ENCODE results near the gene SOHLH1.

Gene SOHLH1

GRCh38 chr9:135718616-135719015 is 19.3 kb upstream of the SOHLH1 start:
- H2BK120ac ChIP-seq (ENCODE audit: insufficient read depth, low read length, poor library complexity): no peak overlapping the region
- WGBS (ENCODE audit: extremely low coverage, insufficient coverage, insufficient read length): no CpG with 5 or more reads among the region's 15 CpGs
- H3K18ac ChIP-seq (ENCODE audit: low read length): no peak overlapping the region
- no peak overlapping the region for H3K14ac ChIP-seq (ENCODE audit: low read length)
- no peak overlapping the region for H3K23ac ChIP-seq (ENCODE audit: low read length)
- no peak overlapping the region for H4K12ac ChIP-seq (ENCODE audit: low read depth, low read length)
- H3K36me3 ChIP-seq (ENCODE audit: control insufficient read depth in 1 of 2, insufficient read depth in 2 of 2, low read length in 2 of 2): no peaks in the 10 kb centered on the region
- no peak overlapping the region for H3K4ac ChIP-seq (ENCODE audit: low read depth, low read length)
- H3K79me1 ChIP-seq (ENCODE audit: low read length): no peaks in the 10 kb centered on the region
- DNase-seq: no peak
- no peak overlapping the region for H3K9ac ChIP-seq (ENCODE audit: low read length)
- no peaks in the 10 kb centered on the region for H3K79me2 ChIP-seq (ENCODE audit: control insufficient read depth, insufficient read depth, low read length, poor library complexity)
- no peak overlapping the region for H3K4me2 ChIP-seq (ENCODE audit: low read length)
- no peaks in the 10 kb centered on the region for H3K9me3 ChIP-seq (ENCODE audit: insufficient read depth, low read depth, low read length)
- H2BK5ac ChIP-seq (ENCODE audit: low read depth, low read length, poor library complexity): no peak overlapping the region
- H4K8ac ChIP-seq (ENCODE audit: low read depth, low read length): no peak overlapping the region
- peaks cover 0 to 2% of the 10 kb centered on the region in 2 experiments for H3K4me1 ChIP-seq (ENCODE audit: control insufficient read depth in 1 of 2, insufficient read depth in 2 of 2, low read length in 2 of 2)
- no peak overlapping the region for H2BK12ac ChIP-seq (ENCODE audit: low read length)
- H3K27me3 ChIP-seq (ENCODE audit: insufficient read depth, low read length): peaks cover 5% of the 10 kb centered on the region
- H3K4me3 ChIP-seq (ENCODE audit: low read depth, low read length): no peak overlapping the region
- no peak overlapping the region for H4K91ac ChIP-seq (ENCODE audit: low read depth, low read length)
- H2AFZ ChIP-seq (ENCODE audit: insufficient read depth, low read length, poor library complexity): no peak overlapping the region
- no peak overlapping the region for H2AK5ac ChIP-seq (ENCODE audit: low read length)
- no peak overlapping the region for H3K27ac ChIP-seq (ENCODE audit: low read depth, low read length)

GRCh38 chr9:135717410-135717809 is 18.1 kb upstream of the SOHLH1 start:
- Histone ChIP-seq H3K4me1 (ENCODE audit: control insufficient read depth in 1 of 2, insufficient read depth in 2 of 2, low read length in 2 of 2) (peaks cover 0 to 2% of the 10 kb centered on the region in 2 experiments), H2AK5ac (ENCODE audit: low read length) (no peak overlapping the region), H4K12ac (ENCODE audit: low read depth, low read length) (no peak overlapping the region), H3K14ac (ENCODE audit: low read length) (no peak overlapping the region), H3K9ac (ENCODE audit: low read length) (no peak overlapping the region), H3K27ac (ENCODE audit: low read depth, low read length) (no peak overlapping the region), H3K4ac (ENCODE audit: low read depth, low read length) (no peak overlapping the region), H3K79me1 (ENCODE audit: low read length) (no peaks in the 10 kb centered on the region), H3K9me3 (ENCODE audit: insufficient read depth, low read depth, low read length) (no peaks in the 10 kb centered on the region), H3K27me3 (ENCODE audit: insufficient read depth, low read length) (peaks cover 5% of the 10 kb centered on the region), H3K23ac (ENCODE audit: low read length) (no peak overlapping the region), H2BK120ac (ENCODE audit: insufficient read depth, low read length, poor library complexity) (no peak overlapping the region), H2BK12ac (ENCODE audit: low read length) (no peak overlapping the region), H3K79me2 (ENCODE audit: control insufficient read depth, insufficient read depth, low read length, poor library complexity) (no peaks in the 10 kb centered on the region), H3K36me3 (ENCODE audit: control insufficient read depth in 1 of 2, insufficient read depth in 2 of 2, low read length in 2 of 2) (no peaks in the 10 kb centered on the region), H4K91ac (ENCODE audit: low read depth, low read length) (no peak overlapping the region), H3K4me2 (ENCODE audit: low read length) (no peak overlapping the region), H4K8ac (ENCODE audit: low read depth, low read length) (no peak overlapping the region), H2AFZ (ENCODE audit: insufficient read depth, low read length, poor library complexity) (no peak overlapping the region), H2BK5ac (ENCODE audit: low read depth, low read length, poor library complexity) (no peak overlapping the region), H3K4me3 (ENCODE audit: low read depth, low read length) (no peak overlapping the region), H3K18ac (ENCODE audit: low read length) (no peak overlapping the region)
- no CpG with 5 or more reads among the region's 13 CpGs for WGBS (ENCODE audit: extremely low coverage, insufficient coverage, insufficient read length)
- DNase-seq: no peak

- Histone ChIP-seq H3K23ac (ENCODE audit: low read length) (no peak overlapping the region), H3K79me2 (ENCODE audit: control insufficient read depth, insufficient read depth, low read length, poor library complexity) (no peaks in the 10 kb centered on the region), H3K9me3 (ENCODE audit: insufficient read depth, low read depth, low read length) (peaks cover 4% of the 10 kb centered on the region), H3K18ac (ENCODE audit: low read length) (no peak overlapping the region), H3K4me2 (ENCODE audit: low read length) (no peak overlapping the region), H4K12ac (ENCODE audit: low read depth, low read length) (no peak overlapping the region), H3K36me3 (ENCODE audit: control insufficient read depth in 1 of 2, insufficient read depth in 2 of 2, low read length in 2 of 2) (no peaks in the 10 kb centered on the region), H3K27me3 (ENCODE audit: insufficient read depth, low read length) (peaks cover 5% of the 10 kb centered on the region), H2BK5ac (ENCODE audit: low read depth, low read length, poor library complexity) (no peak overlapping the region), H3K14ac (ENCODE audit: low read length) (no peak overlapping the region), H3K79me1 (ENCODE audit: low read length) (no peaks in the 10 kb centered on the region), H3K9ac (ENCODE audit: low read length) (no peak overlapping the region), H4K8ac (ENCODE audit: low read depth, low read length) (no peak overlapping the region), H2BK12ac (ENCODE audit: low read length) (no peak overlapping the region), H2AFZ (ENCODE audit: insufficient read depth, low read length, poor library complexity) (no peak overlapping the region), H3K27ac (ENCODE audit: low read depth, low read length) (no peak overlapping the region), H3K4ac (ENCODE audit: low read depth, low read length) (no peak overlapping the region), H2AK5ac (ENCODE audit: low read length) (no peak overlapping the region), H3K4me1 (ENCODE audit: control insufficient read depth in 1 of 2, insufficient read depth in 2 of 2, low read length in 2 of 2) (peaks cover 0 to 2% of the 10 kb centered on the region in 2 experiments), H3K4me3 (ENCODE audit: low read depth, low read length) (no peak overlapping the region), H2BK120ac (ENCODE audit: insufficient read depth, low read length, poor library complexity) (no peak overlapping the region), H4K91ac (ENCODE audit: low read depth, low read length) (no peak overlapping the region)
- no CpG with 5 or more reads among the region's 11 CpGs for WGBS (ENCODE audit: extremely low coverage, insufficient coverage, insufficient read length)
- DNase-seq: no peak
Measured at GRCh38 chr9:135716045-135716444, 16.8 kb upstream of the SOHLH1 start.

- no peak for DNase-seq
- H3K4me1 ChIP-seq (ENCODE audit: control insufficient read depth in 1 of 2, insufficient read depth in 2 of 2, low read length in 2 of 2): peaks cover 0 to 2% of the 10 kb centered on the region in 2 experiments
- no peak overlapping the region for H4K12ac ChIP-seq (ENCODE audit: low read depth, low read length)
- no peak overlapping the region for H2BK5ac ChIP-seq (ENCODE audit: low read depth, low read length, poor library complexity)
- no peak overlapping the region for H3K18ac ChIP-seq (ENCODE audit: low read length)
- H2BK120ac ChIP-seq (ENCODE audit: insufficient read depth, low read length, poor library complexity): no peak overlapping the region
- H3K9ac ChIP-seq (ENCODE audit: low read length): no peak overlapping the region
- no peak overlapping the region for H4K91ac ChIP-seq (ENCODE audit: low read depth, low read length)
- H3K4me2 ChIP-seq (ENCODE audit: low read length): no peak overlapping the region
- no peak overlapping the region for H3K14ac ChIP-seq (ENCODE audit: low read length)
- H3K4ac ChIP-seq (ENCODE audit: low read depth, low read length): no peak overlapping the region
- peaks cover 5% of the 10 kb centered on the region for H3K27me3 ChIP-seq (ENCODE audit: insufficient read depth, low read length)
- WGBS (ENCODE audit: extremely low coverage, insufficient coverage, insufficient read length): no CpG with 5 or more reads among the region's 23 CpGs
- no peak overlapping the region for H2BK12ac ChIP-seq (ENCODE audit: low read length)
- no peak overlapping the region for H2AFZ ChIP-seq (ENCODE audit: insufficient read depth, low read length, poor library complexity)
- H4K8ac ChIP-seq (ENCODE audit: low read depth, low read length): no peak overlapping the region
- no peaks in the 10 kb centered on the region for H3K36me3 ChIP-seq (ENCODE audit: control insufficient read depth in 1 of 2, insufficient read depth in 2 of 2, low read length in 2 of 2)
- no peak overlapping the region for H2AK5ac ChIP-seq (ENCODE audit: low read length)
- H3K23ac ChIP-seq (ENCODE audit: low read length): no peak overlapping the region
- no peak overlapping the region for H3K4me3 ChIP-seq (ENCODE audit: low read depth, low read length)
- no peak overlapping the region for H3K27ac ChIP-seq (ENCODE audit: low read depth, low read length)
- H3K79me1 ChIP-seq (ENCODE audit: low read length): no peaks in the 10 kb centered on the region
- H3K9me3 ChIP-seq (ENCODE audit: insufficient read depth, low read depth, low read length): peaks cover 4% of the 10 kb centered on the region
- no peaks in the 10 kb centered on the region for H3K79me2 ChIP-seq (ENCODE audit: control insufficient read depth, insufficient read depth, low read length, poor library complexity)
Measured at GRCh38 chr9:135715056-135715595, 15.8 kb upstream of the SOHLH1 start.
